ENCODE measurements around the gene TEX10.
A peak's percentile ranks its signal among the peaks of the same experiment; 100 is the strongest.
"Not testable (repeated sequence)": the region's sequence is repeated elsewhere in the genome, so short reads cannot be mapped to it uniquely, and the experiment has no call there.

The TEX10 gene

GRCh38 chr9:100352727-100353505 lies at the start of gene TEX10:
TEX10 (minus strand) TSS chr9:100352942; CDS start chr9:100349363, 3,579 bp downstream.
- DNase-seq, result peak; percentile 83

GRCh38 chr9:100401042-100401441 lies 48.3 kb upstream of the TEX10 start:
- DNase-seq, result no peak

- no peak for DNase-seq
Measured at GRCh38 chr9:100397529-100398266, 45.0 kb upstream of the TEX10 start.

- no peak for DNase-seq
Measured at GRCh38 chr9:100396769-100397168, 44.0 kb upstream of the TEX10 start.

- no peak for DNase-seq
Measured at GRCh38 chr9:100394816-100395215, 42.1 kb upstream of the TEX10 start.

- DNase-seq, result no peak
Measured at GRCh38 chr9:100394032-100394695, 41.4 kb upstream of the TEX10 start.

GRCh38 chr9:100392989-100393388 lies 40.2 kb upstream of the TEX10 start:
- DNase-seq, result not testable (repeated sequence)

- no peak for DNase-seq
Measured at GRCh38 chr9:100379862-100380261, 27.1 kb upstream of the TEX10 start.

- no peak for DNase-seq
Measured at GRCh38 chr9:100377015-100377414, 24.3 kb upstream of the TEX10 start.

GRCh38 chr9:100375658-100376057 lies 22.9 kb upstream of the TEX10 start:
- DNase-seq, result peak; percentile 5

- no peak for DNase-seq
Measured at GRCh38 chr9:100372648-100373047, 19.9 kb upstream of the TEX10 start.

- DNase-seq, result no peak
Measured at GRCh38 chr9:100370064-100370723, 17.5 kb upstream of the TEX10 start.

GRCh38 chr9:100368672-100369071 lies 15.9 kb upstream of the TEX10 start:
- DNase-seq, result no peak

- DNase-seq, result no peak
Measured at GRCh38 chr9:100366121-100366520, 13.4 kb upstream of the TEX10 start.

- DNase-seq, result no peak
Measured at GRCh38 chr9:100364013-100364412, 11.3 kb upstream of the TEX10 start.

- DNase-seq, result no peak
Measured at GRCh38 chr9:100359057-100359456, 6.3 kb upstream of the TEX10 start.

GRCh38 chr9:100357501-100357900 lies 4.8 kb upstream of the TEX10 start:
- no peak for DNase-seq

GRCh38 chr9:100355561-100355960 lies 2.8 kb upstream of the TEX10 start:
- DNase-seq, result no peak

GRCh38 chr9:100354121-100354800 lies 1.5 kb upstream of the TEX10 start:
- no peak for DNase-seq

- DNase-seq, result no peak
Measured at GRCh38 chr9:100352201-100352726, 478 bp downstream of the TEX10 start.

- no peak for DNase-seq
Measured at GRCh38 chr9:100351508-100351907, 1.2 kb downstream of the TEX10 start.

GRCh38 chr9:100350188-100350587 lies 2.6 kb downstream of the TEX10 start:
- DNase-seq, result no peak
